ENCODE data around the gene ZBTB20. TPM values are rescaled to one million over a fixed set of nuclear protein-coding genes. Genes with fewer than 3 reads are reported as not detected.

ZBTB20 gene
- total RNA-seq, 1 donor from 2014 or later: 30.4 TPM

- no peak for TF ChIP-seq CTCF (IDR thresholded peaks at IDR 0.05; ENCODE audit: unreplicated experiment)
- no peaks in the 10 kb centered on the region for H3K36me3 Mint-ChIP-seq
- no peaks in the 10 kb centered on the region for H3K9me3 Mint-ChIP-seq
- DNase-seq (ENCODE audit: low spot score in 2 of 2, unreplicated experiment in 2 of 2): no peak
- no peak overlapping the region for H3K4me3 Mint-ChIP-seq
- H3K4me1 Mint-ChIP-seq: peaks cover 10% of the 10 kb centered on the region
- H3K27me3 Mint-ChIP-seq (ENCODE audit: low read depth): no peaks in the 10 kb centered on the region
- H3K27ac Mint-ChIP-seq: no peak overlapping the region
These were observed 428.8 kb downstream of the ZBTB20 start for GRCh38 chr3:114718071-114718897.

DNA sequence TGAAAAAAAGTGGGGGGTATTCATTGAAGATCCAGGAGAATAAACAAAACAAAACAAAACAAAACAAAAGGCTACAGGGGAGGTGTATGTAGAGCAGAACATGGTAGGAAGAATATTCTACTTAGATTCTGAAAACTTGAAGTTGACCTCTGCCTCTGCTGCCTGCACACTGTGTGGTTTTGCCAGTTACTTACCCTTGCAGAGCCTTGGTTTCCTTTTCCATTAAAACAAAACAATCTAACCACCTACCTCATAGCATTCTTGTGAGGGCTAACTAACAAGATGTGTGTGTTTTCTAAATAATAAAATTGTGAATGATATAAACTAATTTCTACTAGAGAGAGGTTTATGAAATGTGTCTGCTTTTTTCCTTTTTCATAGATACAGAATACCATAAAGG is 430.2 kb downstream of the ZBTB20 start:
- Mint-ChIP-seq H3K4me1 (peaks cover 7% of the 10 kb centered on the region), H3K9me3 (no peaks in the 10 kb centered on the region), H3K27ac (no peak overlapping the region), H3K4me3 (no peak overlapping the region), H3K36me3 (no peaks in the 10 kb centered on the region), H3K27me3 (ENCODE audit: low read depth) (no peaks in the 10 kb centered on the region)
- no peak for DNase-seq (ENCODE audit: low spot score in 2 of 2, unreplicated experiment in 2 of 2)
- no peak for TF ChIP-seq CTCF (IDR thresholded peaks at IDR 0.05; ENCODE audit: unreplicated experiment)

DNA sequence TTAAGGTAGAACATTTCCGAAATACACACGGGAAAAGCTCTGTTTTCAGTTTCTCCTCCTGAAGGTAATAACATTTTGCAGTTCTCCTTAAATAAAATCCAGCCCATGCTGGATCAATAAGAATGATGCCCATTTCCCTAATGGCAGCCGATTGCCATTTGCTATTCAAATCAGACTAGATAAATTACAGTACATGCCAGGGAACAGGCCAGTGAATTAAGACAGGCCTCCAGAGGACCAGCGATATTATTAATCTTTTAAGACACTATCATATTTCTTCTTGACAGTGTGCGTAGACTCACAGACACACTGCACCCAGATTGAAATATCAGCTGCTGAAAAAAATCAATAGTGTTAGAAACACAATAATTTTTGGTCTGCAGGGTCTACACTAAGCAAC is 431.0 kb downstream of the ZBTB20 start:
- H3K4me1 Mint-ChIP-seq: peaks cover 7% of the 10 kb centered on the region
- no peak overlapping the region for H3K27ac Mint-ChIP-seq
- TF ChIP-seq CTCF (IDR thresholded peaks at IDR 0.05; ENCODE audit: unreplicated experiment): no peak
- H3K9me3 Mint-ChIP-seq: no peaks in the 10 kb centered on the region
- no peaks in the 10 kb centered on the region for H3K36me3 Mint-ChIP-seq
- no peak overlapping the region for H3K4me3 Mint-ChIP-seq
- H3K27me3 Mint-ChIP-seq (ENCODE audit: low read depth): no peaks in the 10 kb centered on the region
- no peak for DNase-seq (ENCODE audit: low spot score in 2 of 2, unreplicated experiment in 2 of 2)

- Mint-ChIP-seq H3K36me3 (no peaks in the 10 kb centered on the region), H3K27me3 (ENCODE audit: low read depth) (no peaks in the 10 kb centered on the region), H3K9me3 (no peaks in the 10 kb centered on the region), H3K27ac (no peak overlapping the region), H3K4me3 (no peak overlapping the region), H3K4me1 (peaks cover 4% of the 10 kb centered on the region)
- TF ChIP-seq CTCF (IDR thresholded peaks at IDR 0.05; ENCODE audit: unreplicated experiment): no peak
- DNase-seq (ENCODE audit: low spot score in 2 of 2, unreplicated experiment in 2 of 2): no peak
These were observed 432.1 kb downstream of the ZBTB20 start for GRCh38 chr3:114714957-114715460.

- Mint-ChIP-seq H3K4me3 (no peak overlapping the region), H3K4me1 (peaks cover 4% of the 10 kb centered on the region), H3K36me3 (no peaks in the 10 kb centered on the region), H3K27me3 (ENCODE audit: low read depth) (no peaks in the 10 kb centered on the region), H3K9me3 (no peaks in the 10 kb centered on the region), H3K27ac (no peak overlapping the region)
- no peak for TF ChIP-seq CTCF (IDR thresholded peaks at IDR 0.05; ENCODE audit: unreplicated experiment)
- no peak for DNase-seq (ENCODE audit: low spot score in 2 of 2, unreplicated experiment in 2 of 2)
These were observed 432.9 kb downstream of the ZBTB20 start for GRCh38 chr3:114714237-114714636.

All from mesothelial cell of epicardium (in vitro differentiated cells).